Measurements from ENCODE around the gene DENND1A. TPM values are rescaled to one million over a fixed set of nuclear protein-coding genes. Genes with fewer than 3 reads are reported as not detected.

DENND1A gene
- total RNA-seq, 1 donor from 2014 or later, result 23.0 TPM

- no peak overlapping the region for H3K27ac ChIP-seq
- no peak overlapping the region for H3K4me3 ChIP-seq
- no peak for DNase-seq
- no peaks in the 10 kb centered on the region for H3K27me3 ChIP-seq (ENCODE audit: low read depth)
- intact Hi-C loops (cut with DNase I), result no loop called here
- H3K36me3 ChIP-seq, result peaks cover 9% of the 10 kb centered on the region
- no peak for TF ChIP-seq CTCF (IDR thresholded peaks at IDR 0.05)
- H3K9me3 ChIP-seq, result no peaks in the 10 kb centered on the region
- ATAC-seq, result no peak
- no peaks in the 10 kb centered on the region for H3K4me1 ChIP-seq
These were observed 507.2 kb downstream of the DENND1A start for GRCh38 chr9:123422635-123423310.

- no peak for DNase-seq
- no peaks in the 10 kb centered on the region for H3K27me3 ChIP-seq (ENCODE audit: low read depth)
- H3K4me3 ChIP-seq, result no peak overlapping the region
- no peak overlapping the region for H3K27ac ChIP-seq
- H3K4me1 ChIP-seq, result no peaks in the 10 kb centered on the region
- intact Hi-C loops (cut with DNase I), result no loop called here
- no peak for TF ChIP-seq CTCF (IDR thresholded peaks at IDR 0.05)
- H3K36me3 ChIP-seq, result peaks cover 7% of the 10 kb centered on the region
- no peak for ATAC-seq
- H3K9me3 ChIP-seq, result no peaks in the 10 kb centered on the region
These were observed 508.0 kb downstream of the DENND1A start for GRCh38 chr9:123421801-123422455.

GRCh38 chr9:123421186-123421585, 508.7 kb downstream of the DENND1A start:
- Histone ChIP-seq H3K9me3 (no peaks in the 10 kb centered on the region), H3K4me3 (no peak overlapping the region), H3K36me3 (peaks cover 4% of the 10 kb centered on the region), H3K27me3 (ENCODE audit: low read depth) (no peaks in the 10 kb centered on the region), H3K27ac (no peak overlapping the region), H3K4me1 (no peaks in the 10 kb centered on the region)
- ATAC-seq (no peak), DNase-seq (no peak)
- intact Hi-C loops (cut with DNase I), result no loop called here
- no peak for TF ChIP-seq CTCF (IDR thresholded peaks at IDR 0.05)

GRCh38 chr9:123420592-123421111, 509.3 kb downstream of the DENND1A start:
- no peaks in the 10 kb centered on the region for H3K4me1 ChIP-seq
- H3K27me3 ChIP-seq (ENCODE audit: low read depth), result no peaks in the 10 kb centered on the region
- TF ChIP-seq CTCF (IDR thresholded peaks at IDR 0.05), result no peak
- no peak overlapping the region for H3K4me3 ChIP-seq
- H3K27ac ChIP-seq, result no peak overlapping the region
- DNase-seq, result no peak
- peaks cover under 1% of the 10 kb centered on the region for H3K36me3 ChIP-seq
- ATAC-seq, result no peak
- H3K9me3 ChIP-seq, result no peaks in the 10 kb centered on the region
- intact Hi-C loops (cut with DNase I), result no loop called here

- no peak for TF ChIP-seq CTCF (IDR thresholded peaks at IDR 0.05)
- ATAC-seq, result no peak
- intact Hi-C loops (cut with DNase I), result no loop called here
- Histone ChIP-seq H3K4me3 (no peak overlapping the region), H3K27ac (no peak overlapping the region), H3K9me3 (no peaks in the 10 kb centered on the region), H3K4me1 (no peaks in the 10 kb centered on the region), H3K36me3 (no peaks in the 10 kb centered on the region), H3K27me3 (ENCODE audit: low read depth) (no peaks in the 10 kb centered on the region)
- DNase-seq, result no peak
These were observed 510.0 kb downstream of the DENND1A start for GRCh38 chr9:123419721-123420591.

Measured in lower lobe of right lung (tissue), 2 donors.